ELF-1 (cell line): ENCODE data around the gene KRAS.

Source experiments
- DNase-seq: peaks from one replicate; pipeline ENCODE4 v3.0.0-alpha.2; 2016; ENCODE audit warnings: low read depth, low spot score

Gene KRAS

GRCh38 chr12:25256005-25256404, 5.3 kb upstream of the KRAS start:
- no peak for DNase-seq

- DNase-seq: peak; percentile 19
These were observed 3.6 kb upstream of the KRAS start for GRCh38 chr12:25254271-25254880.

GRCh38 chr12:25253371-25254068, 2.8 kb upstream of the KRAS start:
- DNase-seq: no peak

GRCh38 chr12:25252946-25253345, 2.2 kb upstream of the KRAS start:
- no peak for DNase-seq

- no peak for DNase-seq
These were observed 1.0 kb upstream of the KRAS start for GRCh38 chr12:25251769-25252168.

GRCh38 chr12:25249931-25250738, 594 bp downstream of the KRAS start:
- DNase-seq: peak; percentile 58

GRCh38 chr12:25248732-25249131, 2.0 kb downstream of the KRAS start:
- DNase-seq: no peak

- peak; percentile 74 for DNase-seq
These were observed 2.6 kb downstream of the KRAS start for GRCh38 chr12:25248137-25248536.

GRCh38 chr12:25245491-25245890, 5.2 kb downstream of the KRAS start:
- no peak for DNase-seq

- DNase-seq: no peak
These were observed 7.1 kb downstream of the KRAS start for GRCh38 chr12:25243680-25243990.

- no peak for DNase-seq
These were observed 7.6 kb downstream of the KRAS start for GRCh38 chr12:25242981-25243679.

GRCh38 chr12:25241167-25242020, 9.3 kb downstream of the KRAS start:
- no peak for DNase-seq

- no peak for DNase-seq
These were observed 14.1 kb downstream of the KRAS start for GRCh38 chr12:25236626-25237025.

GRCh38 chr12:25236190-25236589, 14.5 kb downstream of the KRAS start:
- no peak for DNase-seq

- no peak for DNase-seq
These were observed 37.4 kb downstream of the KRAS start for GRCh38 chr12:25213338-25213737.

- no peak for DNase-seq
These were observed 42.2 kb downstream of the KRAS start for GRCh38 chr12:25208554-25208953.

GRCh38 chr12:25207846-25208245, 42.9 kb downstream of the KRAS start:
- DNase-seq: no peak

- DNase-seq: no peak
These were observed 43.3 kb downstream of the KRAS start for GRCh38 chr12:25207411-25207810.

GRCh38 chr12:25202137-25202536, 48.6 kb downstream of the KRAS start:
- no peak for DNase-seq

GRCh38 chr12:25200703-25201102, 50.0 kb downstream of the KRAS start:
- DNase-seq: no peak

- DNase-seq: no peak
These were observed 53.1 kb downstream of the KRAS start for GRCh38 chr12:25197608-25198007.
